MM.1S (cell line): ENCODE data around the gene TRIOBP.

Source experiments
- DNase-seq: peaks from one replicate; pipeline ENCODE4 v3.0.0-alpha.2; 2015
- H2AFZ ChIP-seq: fragments of 300-600 bp; sonication (generic); 2 replicates; pipeline ENCODE4 v1.6.0; 2016; ENCODE audit warnings: antibody characterized with exemption, low read length
- H3F3A ChIP-seq: fragments of 300-600 bp; sonication (generic); 2 replicates; pipeline ENCODE4 v1.6.1; 2016; ENCODE audit warnings: mild to moderate bottlenecking, antibody characterized with exemption, low read length, moderate library complexity, mixed read lengths; ENCODE audit not compliant: insufficient read depth
- H3K27ac ChIP-seq: fragments of 300-600 bp; sonication (generic); 2 replicates; pipeline ENCODE4 v1.5.1; 2016; ENCODE audit warnings: mild to moderate bottlenecking, low read length
- H3K27me3 ChIP-seq: fragments of 300-600 bp; sonication (generic); replicated peaks from 2 replicates; pipeline ENCODE4 v1.6.0; 2016; ENCODE audit warnings: low read length; ENCODE audit not compliant: insufficient read depth
- H3K36me3 ChIP-seq: fragments of 300-600 bp; sonication (generic); replicated peaks from 2 replicates; pipeline ENCODE4 v1.6.1; 2016; ENCODE audit warnings: mild to moderate bottlenecking, low read length, mixed read lengths; ENCODE audit not compliant: insufficient read depth
- H3K4me1 ChIP-seq: fragments of 300-600 bp; sonication (generic); 2 replicates; pipeline ENCODE4 v1.6.1; 2016; ENCODE audit warnings: low read length, mixed read lengths
- H3K4me2 ChIP-seq: fragments of 300-600 bp; sonication (generic); 2 replicates; pipeline ENCODE4 v1.6.0; 2016; ENCODE audit warnings: low read depth, low read length
- H3K4me3 ChIP-seq: fragments of 300-600 bp; sonication (generic); 2 replicates; pipeline ENCODE4 v1.5.1; 2016; ENCODE audit warnings: low read length, mixed read lengths
- H3K79me2 ChIP-seq: fragments of 300-600 bp; sonication (generic); 2 replicates; pipeline ENCODE4 v1.6.1; 2016; ENCODE audit warnings: mixed run types, low read length, mixed read lengths
- H3K9ac ChIP-seq: fragments of 300-600 bp; sonication (generic); 2 replicates; pipeline ENCODE4 v1.6.1; 2016; ENCODE audit warnings: low read length, mixed read lengths
- H3K9me2 ChIP-seq: fragments of 300-600 bp; sonication (generic); replicated peaks from 2 replicates; pipeline ENCODE4 v1.6.1; 2016; ENCODE audit warnings: mild to moderate bottlenecking, low read length, mixed read lengths; ENCODE audit not compliant: insufficient read depth
- H3K9me3 ChIP-seq: fragments of 300-600 bp; sonication (generic); replicated peaks from 2 replicates; pipeline ENCODE4 v1.6.1; 2016; ENCODE audit warnings: mild to moderate bottlenecking, low read length, mixed read lengths; ENCODE audit not compliant: insufficient read depth
- H4K20me1 ChIP-seq: fragments of 300-600 bp; sonication (generic); 2 replicates; pipeline ENCODE4 v1.6.1; 2016; ENCODE audit warnings: mild to moderate bottlenecking, low read length, moderate library complexity, mixed read lengths; ENCODE audit not compliant: insufficient read depth
- CTCF ChIP-seq: fragments of 300-600 bp; sonication (generic); IDR thresholded peaks from 2 replicates; pipeline ENCODE4 v1.5.1; 2016; ENCODE audit warnings: antibody characterized with exemption, low read length, mixed read lengths
- EZH2 ChIP-seq: fragments of 300-600 bp; sonication (generic); optimal IDR thresholded peaks from 2 replicates; pipeline ENCODE3; 2017; ENCODE audit warnings: low read depth, mild to moderate bottlenecking, antibody characterized with exemption, low read length, mixed read lengths
- EZH2phosphoT487 ChIP-seq: fragments of 300-600 bp; sonication (generic); IDR thresholded peaks from 2 replicates; pipeline ENCODE4 v1.6.1; 2018; ENCODE audit warnings: antibody characterized with exemption, low read length

The TRIOBP gene

GRCh38 chr22:37734402-37734700 is 37.5 kb downstream of the TRIOBP start:
- DNase-seq = no peak

GRCh38 chr22:37734964-37735451 is 38.2 kb downstream of the TRIOBP start:
- no peaks in the 10 kb centered on the region for H3K4me1 ChIP-seq
- no peak overlapping the region for H3K9ac ChIP-seq
- no peaks in the 10 kb centered on the region for H3F3A ChIP-seq
- H3K9me2 ChIP-seq = no peaks in the 10 kb centered on the region
- H3K4me3 ChIP-seq = no peak overlapping the region
- H2AFZ ChIP-seq = no peak overlapping the region
- H3K79me2 ChIP-seq = no peaks in the 10 kb centered on the region
- TF ChIP-seq CTCF (no peak), EZH2phosphoT487 (no peak), EZH2 (no peak)
- no peaks in the 10 kb centered on the region for H3K9me3 ChIP-seq
- no peak overlapping the region for H3K27ac ChIP-seq
- H3K4me2 ChIP-seq = no peak overlapping the region
- no peaks in the 10 kb centered on the region for H3K36me3 ChIP-seq
- DNase-seq = no peak
- no peaks in the 10 kb centered on the region for H4K20me1 ChIP-seq
- no peaks in the 10 kb centered on the region for H3K27me3 ChIP-seq

More at GRCh38 chr22:37734402-37734700, 37.5 kb downstream of the TRIOBP start:
- Histone ChIP-seq H3K27me3 (no peaks in the 10 kb centered on the region), H3K27ac (no peak overlapping the region), H3K9ac (no peak overlapping the region), H3K79me2 (no peaks in the 10 kb centered on the region), H4K20me1 (no peaks in the 10 kb centered on the region), H3K4me1 (no peaks in the 10 kb centered on the region), H2AFZ (no peak overlapping the region), H3K9me3 (no peaks in the 10 kb centered on the region), H3K36me3 (no peaks in the 10 kb centered on the region), H3F3A (no peaks in the 10 kb centered on the region), H3K4me3 (no peak overlapping the region), H3K4me2 (no peak overlapping the region), H3K9me2 (no peaks in the 10 kb centered on the region)
- TF ChIP-seq CTCF (no peak), EZH2phosphoT487 (no peak), EZH2 (no peak)

GRCh38 chr22:37739035-37739434 is 42.2 kb downstream of the TRIOBP start:
- H3K27me3 ChIP-seq = no peaks in the 10 kb centered on the region
- H3K79me2 ChIP-seq = no peaks in the 10 kb centered on the region
- no peak overlapping the region for H3K27ac ChIP-seq

More at GRCh38 chr22:37739035-37739434, 42.2 kb downstream of the TRIOBP start:
- no peak for DNase-seq
- no peaks in the 10 kb centered on the region for H3F3A ChIP-seq
- no peaks in the 10 kb centered on the region for H3K4me1 ChIP-seq
- H3K4me2 ChIP-seq = no peak overlapping the region
- no peak overlapping the region for H2AFZ ChIP-seq
- TF ChIP-seq CTCF = no peak
- TF ChIP-seq EZH2 = no peak
- TF ChIP-seq EZH2phosphoT487 = no peak
- no peak overlapping the region for H3K9ac ChIP-seq
- H3K9me2 ChIP-seq = no peaks in the 10 kb centered on the region
- H3K4me3 ChIP-seq = no peak overlapping the region
- no peaks in the 10 kb centered on the region for H3K36me3 ChIP-seq
- no peaks in the 10 kb centered on the region for H4K20me1 ChIP-seq
- no peaks in the 10 kb centered on the region for H3K9me3 ChIP-seq
